Measurements from ENCODE around the gene LGR6. TPM values are rescaled to one million over a fixed set of nuclear protein-coding genes. Genes with fewer than 3 reads are reported as not detected.
A peak's percentile ranks its signal among the peaks of the same experiment; 100 is the strongest.

The LGR6 gene
- total RNA-seq, 2 experiments from 2014 or later = 0.08 TPM; not detected in 1

DNA sequence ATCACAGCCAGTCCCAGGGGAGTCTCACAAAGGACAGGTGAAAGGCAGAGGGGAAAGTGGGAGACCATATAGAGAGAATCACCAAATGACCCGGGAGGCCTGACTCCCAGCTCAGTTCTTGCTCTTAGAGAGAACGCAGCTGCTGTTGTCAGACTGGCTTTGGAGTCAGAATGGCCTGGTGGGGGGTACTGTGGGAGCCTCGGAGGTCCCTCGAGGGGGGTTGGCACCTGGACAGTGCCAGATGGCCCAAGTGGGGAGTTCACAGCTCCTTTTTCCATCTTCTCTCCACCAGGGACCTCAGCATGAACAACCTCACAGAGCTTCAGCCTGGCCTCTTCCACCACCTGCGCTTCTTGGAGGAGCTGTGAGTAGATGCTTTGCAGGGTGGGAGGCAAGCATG, 31.5 kb downstream of the LGR6 start:
- POLR2A ChIA-PET = no interaction called here
- no peak for DNase-seq
- Mint-ChIP-seq H3K4me1 (peaks cover 21% of the 10 kb centered on the region), H3K9me3 (no peaks in the 10 kb centered on the region), H3K36me3 (ENCODE audit: low read depth) (no peaks in the 10 kb centered on the region), H3K27me3 (peaks cover 24% of the 10 kb centered on the region), H3K27ac (no peak overlapping the region), H3K4me3 (no peak overlapping the region)
- CTCF ChIA-PET = interaction anchor here (0.8 to 3.2 kb wide), 4 partner anchors 12 to 36 kb away, joined by 3 to 12 read pairs (median 4); partner anchors contain the start of gene LGR6

GRCh38 chr1:202227053-202227672, 33.6 kb downstream of the LGR6 start:
- Mint-ChIP-seq H3K4me1 (peaks cover 21% of the 10 kb centered on the region), H3K4me3 (no peak overlapping the region), H3K9me3 (no peaks in the 10 kb centered on the region), H3K27me3 (peaks cover 16% of the 10 kb centered on the region), H3K36me3 (ENCODE audit: low read depth) (no peaks in the 10 kb centered on the region), H3K27ac (no peak overlapping the region)
- ChIA-PET POLR2A (no interaction called here), CTCF (interaction anchor here (3.2 kb wide), 1 partner anchor 10 kb away, joined by 12 read pairs; no protein-coding TSS in a partner anchor)
- peak; percentile 22 for DNase-seq

DNA sequence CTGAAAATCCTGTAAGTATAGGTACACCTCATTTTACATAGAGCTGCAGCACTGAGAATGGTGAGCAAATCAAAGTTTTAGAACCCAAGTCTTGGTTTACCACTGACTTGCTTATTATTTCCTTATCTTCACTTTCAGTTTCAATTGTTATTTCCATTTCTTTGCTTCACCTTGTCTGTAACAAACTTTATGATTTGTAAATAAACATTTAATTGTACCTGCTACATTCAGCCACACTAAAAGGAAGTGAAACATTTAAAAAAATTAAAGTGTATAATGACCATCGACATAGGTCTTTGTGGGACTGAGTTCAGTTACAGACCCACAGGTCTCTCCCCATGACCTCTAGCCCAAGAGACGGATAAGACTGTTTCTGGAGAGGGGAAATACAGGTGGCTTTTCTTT, 34.4 kb downstream of the LGR6 start:
- DNase-seq = no peak
- ChIA-PET CTCF (interaction anchor here (3.2 kb wide), 1 partner anchor 10 kb away, joined by 12 read pairs; no protein-coding TSS in a partner anchor), POLR2A (no interaction called here)
- H3K4me1 Mint-ChIP-seq = peaks cover 23% of the 10 kb centered on the region
- no peak overlapping the region for H3K27ac Mint-ChIP-seq
- no peak overlapping the region for H3K4me3 Mint-ChIP-seq
- peaks cover 21% of the 10 kb centered on the region for H3K27me3 Mint-ChIP-seq
- no peaks in the 10 kb centered on the region for H3K9me3 Mint-ChIP-seq
- no peaks in the 10 kb centered on the region for H3K36me3 Mint-ChIP-seq (ENCODE audit: low read depth)

DNA sequence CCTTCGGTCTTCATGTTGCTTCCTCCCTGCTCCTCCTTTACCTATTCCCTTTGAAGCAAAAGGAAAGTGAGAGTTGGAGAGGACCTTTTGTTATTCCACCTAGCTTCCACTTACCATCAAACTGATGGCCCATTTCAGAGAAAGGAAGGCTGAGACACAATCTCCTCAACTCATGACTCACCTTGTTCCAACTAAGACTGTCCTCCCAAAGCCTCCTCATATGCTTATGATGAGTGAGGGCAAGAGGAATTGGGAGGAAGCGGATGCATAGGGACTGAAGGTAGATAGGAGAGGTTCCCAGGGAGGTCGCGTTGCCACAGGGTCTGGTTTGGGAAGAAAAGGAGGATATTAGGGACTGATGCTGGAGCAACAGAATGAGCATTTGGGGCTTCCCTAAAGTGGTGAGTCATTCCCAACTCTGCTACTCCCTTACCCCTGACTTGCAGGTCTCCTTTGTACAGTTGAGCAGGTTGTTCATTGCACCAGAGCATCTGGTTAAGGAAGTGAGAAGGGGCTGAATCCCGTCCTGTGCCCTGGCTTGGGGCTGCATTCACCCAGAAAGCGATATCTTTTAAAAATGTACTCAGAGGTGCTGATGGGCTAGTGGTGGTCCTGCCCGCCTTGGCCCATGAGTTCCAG, 35.0 kb downstream of the LGR6 start:
- Mint-ChIP-seq H3K27ac (no peak overlapping the region), H3K36me3 (ENCODE audit: low read depth) (no peaks in the 10 kb centered on the region), H3K4me1 (peaks cover 25% of the 10 kb centered on the region), H3K27me3 (peaks cover 23% of the 10 kb centered on the region), H3K4me3 (no peak overlapping the region), H3K9me3 (no peaks in the 10 kb centered on the region)
- no peak for DNase-seq
- ChIA-PET POLR2A (no interaction called here), CTCF (no interaction called here)

DNA sequence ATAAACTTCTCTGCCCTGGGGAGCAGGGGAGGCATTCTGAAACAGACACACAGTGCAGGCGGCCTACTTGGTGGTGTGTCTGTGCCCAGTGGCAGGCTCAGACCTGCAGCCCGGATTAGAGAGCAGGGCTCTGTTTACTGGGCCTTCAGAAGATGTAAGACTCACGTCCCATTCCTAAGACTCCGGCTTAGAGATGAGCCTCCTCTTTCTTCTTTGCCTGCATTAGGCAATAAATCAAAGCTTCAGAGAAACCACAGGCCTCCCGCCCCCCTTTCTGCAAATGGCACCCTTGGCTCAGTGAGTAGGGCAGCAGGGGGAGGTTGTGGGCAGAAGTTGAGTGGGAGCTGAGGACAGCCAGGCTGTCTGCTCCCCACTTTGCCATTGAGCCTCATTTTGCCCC, 35.8 kb downstream of the LGR6 start:
- H3K36me3 Mint-ChIP-seq (ENCODE audit: low read depth) = no peaks in the 10 kb centered on the region
- POLR2A ChIA-PET = no interaction called here
- CTCF ChIA-PET = no interaction called here
- H3K27ac Mint-ChIP-seq = no peak overlapping the region
- H3K4me3 Mint-ChIP-seq = no peak overlapping the region
- peaks cover 26% of the 10 kb centered on the region for H3K4me1 Mint-ChIP-seq
- DNase-seq = no peak
- H3K27me3 Mint-ChIP-seq = peaks cover 20% of the 10 kb centered on the region
- H3K9me3 Mint-ChIP-seq = no peaks in the 10 kb centered on the region

DNA sequence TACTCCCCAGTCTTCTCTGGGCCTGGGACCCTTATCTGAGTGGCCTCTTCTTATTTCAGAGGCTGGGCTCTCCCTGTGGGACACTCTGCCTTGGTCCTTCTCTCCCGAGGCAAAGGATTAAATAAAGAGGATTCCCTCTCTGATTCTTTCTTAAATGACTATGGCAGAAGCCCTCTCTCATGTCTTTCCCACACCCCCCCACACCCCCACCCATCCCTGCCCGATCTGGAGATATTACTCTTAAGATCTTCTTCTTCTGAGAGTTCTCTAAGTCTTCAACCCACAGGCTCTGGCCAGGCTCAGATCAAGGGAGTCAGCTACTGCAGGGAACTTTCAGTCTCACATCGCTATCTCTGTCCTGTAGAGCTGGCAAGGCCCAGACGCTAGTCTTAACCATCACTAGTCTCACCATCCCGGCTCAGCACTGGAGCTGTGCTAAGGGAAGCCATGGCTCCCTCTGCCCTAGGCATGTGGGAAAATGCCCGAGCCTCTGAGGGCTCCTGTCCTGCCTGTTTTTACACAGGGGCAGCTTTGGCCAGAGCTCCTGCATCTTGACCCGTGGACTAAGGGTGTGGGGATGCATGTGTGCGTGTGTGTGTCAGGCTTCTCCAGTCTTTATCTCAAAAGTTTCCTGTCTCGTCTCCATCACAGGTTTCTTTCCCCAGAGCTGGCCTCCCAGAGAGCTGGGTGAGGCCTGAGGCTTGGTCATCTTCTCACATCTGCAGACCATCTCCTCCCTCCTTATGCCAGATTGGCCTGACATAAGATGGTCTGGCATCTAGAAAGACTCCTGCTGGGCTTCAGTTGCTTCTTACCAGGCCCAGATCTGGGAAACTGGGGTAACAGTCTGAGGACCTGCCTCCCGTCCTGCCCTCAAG, 36.7 kb downstream of the LGR6 start:
- H3K4me1 Mint-ChIP-seq = peaks cover 26% of the 10 kb centered on the region
- ChIA-PET POLR2A (no interaction called here), CTCF (no interaction called here)
- no peak overlapping the region for H3K4me3 Mint-ChIP-seq
- no peak overlapping the region for H3K27ac Mint-ChIP-seq
- no peaks in the 10 kb centered on the region for H3K36me3 Mint-ChIP-seq (ENCODE audit: low read depth)
- no peak for DNase-seq
- no peaks in the 10 kb centered on the region for H3K9me3 Mint-ChIP-seq
- peaks cover 24% of the 10 kb centered on the region for H3K27me3 Mint-ChIP-seq

DNA sequence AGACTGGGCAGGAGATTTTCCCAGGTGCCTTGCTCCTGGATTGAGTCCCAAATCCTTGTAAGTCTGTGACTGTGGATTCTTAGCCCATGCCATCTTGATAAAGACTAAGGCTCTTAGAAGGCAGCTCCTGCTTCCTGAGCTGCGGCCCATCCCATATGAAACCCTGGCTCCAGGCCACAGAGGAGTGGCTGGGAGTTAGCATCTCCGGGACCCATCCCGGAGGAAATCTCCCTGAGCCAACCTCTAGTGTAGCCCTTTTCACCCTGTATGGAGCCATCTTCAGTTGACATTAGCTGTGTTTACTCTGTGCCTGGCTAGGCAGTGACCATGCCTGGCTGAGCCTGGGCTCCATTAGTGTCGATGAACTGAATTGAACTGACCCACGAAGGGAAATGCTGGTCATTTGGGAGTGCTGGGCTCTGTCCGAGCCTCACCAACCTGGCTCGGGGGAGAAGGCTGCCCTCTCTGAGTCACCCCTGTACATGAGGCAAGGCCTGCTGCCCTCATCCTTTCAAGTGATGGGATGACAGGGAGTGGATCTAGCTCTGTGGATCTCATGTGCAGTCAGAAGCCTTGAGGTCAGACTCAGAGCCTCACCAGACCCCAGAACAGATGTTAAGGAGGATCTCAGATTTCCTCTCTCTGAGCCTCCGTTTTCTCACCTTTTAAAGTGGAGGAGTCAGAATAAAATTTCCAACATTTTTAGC, 37.5 kb downstream of the LGR6 start:
- Mint-ChIP-seq H3K9me3 (no peaks in the 10 kb centered on the region), H3K27ac (no peak overlapping the region), H3K4me3 (no peak overlapping the region), H3K27me3 (peaks cover 19% of the 10 kb centered on the region), H3K4me1 (peaks cover 29% of the 10 kb centered on the region), H3K36me3 (ENCODE audit: low read depth) (no peaks in the 10 kb centered on the region)
- no peak for DNase-seq
- CTCF ChIA-PET = interaction anchor here (1.1 kb wide), 1 partner anchor 85 kb away, joined by 3 read pairs; no protein-coding TSS in a partner anchor
- POLR2A ChIA-PET = no interaction called here

DNA sequence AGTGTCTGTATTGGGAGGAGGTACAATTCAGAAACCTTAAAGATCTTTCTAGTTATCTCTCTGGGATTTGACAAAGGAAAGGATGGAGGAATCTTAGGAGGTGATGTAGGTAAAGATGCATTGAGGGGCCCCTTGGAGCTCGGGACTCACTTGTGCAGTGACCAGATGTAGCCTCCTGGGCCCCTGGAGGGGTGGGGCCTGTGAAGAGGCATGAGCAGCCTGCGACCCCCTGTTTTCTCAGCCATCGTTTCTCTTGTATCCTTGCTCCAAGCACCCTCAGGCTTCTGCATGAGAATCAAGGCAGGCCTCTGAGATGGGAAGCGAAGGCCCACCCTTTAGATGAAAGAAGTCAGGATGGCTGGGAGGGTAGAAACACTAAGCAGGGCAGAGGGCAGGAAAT, 39.6 kb downstream of the LGR6 start:
- no peaks in the 10 kb centered on the region for H3K9me3 Mint-ChIP-seq
- ChIA-PET CTCF (no interaction called here), POLR2A (no interaction called here)
- no peak overlapping the region for H3K27ac Mint-ChIP-seq
- H3K36me3 Mint-ChIP-seq (ENCODE audit: low read depth) = no peaks in the 10 kb centered on the region
- no peak overlapping the region for H3K4me3 Mint-ChIP-seq
- no peak for DNase-seq
- peaks cover 16% of the 10 kb centered on the region for H3K4me1 Mint-ChIP-seq
- peaks cover 27% of the 10 kb centered on the region for H3K27me3 Mint-ChIP-seq

DNA sequence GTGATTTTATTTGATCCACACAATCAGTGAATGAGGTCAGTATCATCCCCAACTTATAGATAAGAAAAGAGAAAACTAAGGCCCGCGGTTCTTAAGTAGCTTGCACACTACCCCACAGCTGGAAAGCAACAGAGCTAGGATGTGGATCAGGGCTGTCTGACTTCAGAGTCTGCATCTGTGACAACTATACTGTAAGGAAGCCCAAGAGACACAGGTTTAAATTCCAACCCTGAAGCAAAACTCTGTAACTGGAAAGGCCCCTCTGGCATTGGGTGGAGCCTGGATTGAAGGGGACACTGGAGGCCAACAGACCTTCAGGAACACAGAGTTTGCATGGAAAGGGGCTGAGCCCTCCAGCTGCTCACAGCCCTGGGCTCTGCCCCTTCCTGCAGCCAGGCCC, 40.2 kb downstream of the LGR6 start:
- CTCF ChIA-PET = no interaction called here
- peaks cover 12% of the 10 kb centered on the region for H3K4me1 Mint-ChIP-seq

DNA sequence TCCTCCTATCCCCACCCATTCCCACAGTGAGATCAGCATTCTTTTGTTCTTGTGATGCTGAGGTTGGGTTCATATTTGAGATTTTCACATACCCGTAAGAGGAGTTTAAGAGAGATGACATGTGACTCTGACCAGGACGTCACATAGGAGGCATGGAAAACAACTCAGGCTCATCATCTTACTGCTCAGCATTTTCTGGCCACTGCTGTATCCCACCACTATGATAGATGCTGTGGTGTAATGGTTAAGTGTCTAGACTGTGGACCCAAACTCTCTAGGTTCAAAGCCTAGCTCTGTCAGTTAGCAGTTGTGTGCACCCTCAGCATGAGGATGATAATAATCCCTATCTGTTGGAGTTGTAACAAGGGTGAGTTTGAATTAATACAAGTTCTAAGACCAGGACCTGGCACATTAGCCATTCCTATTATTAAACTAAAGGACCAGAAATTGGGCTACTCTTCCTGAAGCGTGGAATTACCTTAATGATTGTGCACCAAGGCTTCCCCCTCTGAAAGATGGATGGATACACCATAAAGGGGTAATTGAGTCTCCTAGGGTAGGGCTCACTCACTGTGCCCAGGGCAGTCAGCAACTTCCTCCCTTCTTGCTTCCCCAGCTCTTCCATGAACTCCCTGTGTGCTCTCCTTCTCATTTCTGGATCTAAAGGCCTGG, 40.9 kb downstream of the LGR6 start:
- no peak overlapping the region for H3K27ac Mint-ChIP-seq
- ChIA-PET POLR2A (no interaction called here), CTCF (no interaction called here)
- DNase-seq = no peak
- H3K9me3 Mint-ChIP-seq = no peaks in the 10 kb centered on the region
- peaks cover 29% of the 10 kb centered on the region for H3K27me3 Mint-ChIP-seq
- H3K36me3 Mint-ChIP-seq (ENCODE audit: low read depth) = no peaks in the 10 kb centered on the region
- no peak overlapping the region for H3K4me3 Mint-ChIP-seq
- H3K4me1 Mint-ChIP-seq = peaks cover 9% of the 10 kb centered on the region

More for the DNA sequence above, 40.2 kb downstream of the LGR6 start:
- Mint-ChIP-seq H3K27me3 (peaks cover 27% of the 10 kb centered on the region), H3K4me3 (no peak overlapping the region), H3K27ac (no peak overlapping the region), H3K9me3 (no peaks in the 10 kb centered on the region), H3K36me3 (ENCODE audit: low read depth) (no peaks in the 10 kb centered on the region)
- POLR2A ChIA-PET = no interaction called here
- no peak for DNase-seq

DNA sequence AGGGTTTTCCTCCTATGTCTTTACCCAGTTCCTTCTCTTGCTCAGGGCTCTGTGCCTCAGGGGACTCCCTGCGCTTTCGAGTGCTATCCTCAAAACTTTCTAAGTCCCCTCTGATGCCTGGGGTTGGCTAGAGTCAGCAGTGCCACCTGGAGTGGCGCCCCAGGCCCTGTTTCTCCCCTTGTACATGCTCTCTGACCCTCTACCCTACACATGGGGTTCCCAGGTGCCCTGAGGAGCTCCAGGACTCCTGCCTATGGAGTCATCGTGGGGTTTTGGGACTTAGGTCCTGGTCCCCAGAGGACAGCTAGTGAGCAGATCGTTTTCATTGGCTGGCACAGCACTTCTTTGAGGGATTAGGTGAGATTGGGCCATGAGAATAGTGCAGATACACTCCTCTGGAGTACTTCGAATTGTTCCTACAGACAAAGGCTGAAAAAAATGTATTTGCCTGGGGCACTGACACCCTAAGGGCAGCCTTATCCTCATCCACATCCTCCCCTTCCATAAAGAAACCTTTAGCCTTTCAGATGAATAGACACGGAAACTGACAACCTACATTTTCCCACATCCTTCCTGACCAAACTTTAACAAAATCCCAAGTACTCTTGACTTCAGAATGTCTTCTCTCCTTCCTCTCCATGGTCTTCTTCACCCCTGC, 41.5 kb downstream of the LGR6 start:
- no peak overlapping the region for H3K27ac Mint-ChIP-seq
- H3K4me1 Mint-ChIP-seq = peaks cover 9% of the 10 kb centered on the region
- ChIA-PET POLR2A (no interaction called here), CTCF (no interaction called here)
- no peaks in the 10 kb centered on the region for H3K9me3 Mint-ChIP-seq
- no peak overlapping the region for H3K4me3 Mint-ChIP-seq
- no peaks in the 10 kb centered on the region for H3K36me3 Mint-ChIP-seq (ENCODE audit: low read depth)
- peaks cover 29% of the 10 kb centered on the region for H3K27me3 Mint-ChIP-seq
- DNase-seq = no peak

Data from activated CD4-positive, alpha-beta memory T cell treated with anti-CD3 and anti-CD28 coated beads, Interleukin-2, amount 10 ng/mL, durations not matched to agents 7 days and 5 days (primary cell).